Left ventricle myocardium inferior (tissue), 1 donor: ENCODE data around the gene ANO2. TPM values are rescaled to one million over a fixed set of nuclear protein-coding genes. Genes with fewer than 3 reads are reported as not detected.

Source experiments
- DNase-seq: peaks from one replicate; pipeline ENCODE4 v3.0.0-alpha.2; 2020
- H3K27ac ChIP-seq: fragments of 200-600 bp; replicated peaks from 2 replicates; pipeline ENCODE4 v1.8.0; 2021
- H3K27me3 ChIP-seq: fragments of 200-600 bp; 2 replicates; pipeline ENCODE4 v1.8.0; 2021; ENCODE audit warnings: low read depth
- H3K36me3 ChIP-seq: fragments of 200-600 bp; 2 replicates; pipeline ENCODE4 v1.8.0; 2021
- H3K4me1 ChIP-seq: fragments of 200-600 bp; 2 replicates; pipeline ENCODE4 v1.8.0; 2021
- H3K4me3 ChIP-seq: fragments of 200-600 bp; 2 replicates; pipeline ENCODE4 v1.8.0; 2021; ENCODE audit warnings: mild to moderate bottlenecking, moderate library complexity
- H3K9me3 ChIP-seq: fragments of 200-600 bp; replicated peaks from 2 replicates; pipeline ENCODE4 v1.8.0; 2021
- CTCF ChIP-seq: fragments of 200-600 bp; IDR thresholded peaks from 2 replicates; pipeline ENCODE4 v1.8.0; 2021; ENCODE audit warnings: antibody characterized with exemption, mild to moderate bottlenecking, borderline replicate concordance
- intact Hi-C: fragments of 100-400 bp; cut with micrococcal nuclease; formaldehyde crosslinking; loops from one replicate; pipeline ENCODE4 v1.11.0; 2022
- total RNA-seq: library from RNA; stranded (reverse); fragmentation: NEBNext Ultra II Directional; extraction: Animal tissue kit (Norgen Biotek cat#: 25700); gene quantifications from one replicate; pipeline ENCODE4 v1.2.1, GENCODE V29; 2021
- donor health status: DM: no; HTN: yes; CAD: no; lungs with severe emphysema.

ANO2 gene
- total RNA-seq, 1 donor from 2014 or later, result 13.0 TPM

DNA sequence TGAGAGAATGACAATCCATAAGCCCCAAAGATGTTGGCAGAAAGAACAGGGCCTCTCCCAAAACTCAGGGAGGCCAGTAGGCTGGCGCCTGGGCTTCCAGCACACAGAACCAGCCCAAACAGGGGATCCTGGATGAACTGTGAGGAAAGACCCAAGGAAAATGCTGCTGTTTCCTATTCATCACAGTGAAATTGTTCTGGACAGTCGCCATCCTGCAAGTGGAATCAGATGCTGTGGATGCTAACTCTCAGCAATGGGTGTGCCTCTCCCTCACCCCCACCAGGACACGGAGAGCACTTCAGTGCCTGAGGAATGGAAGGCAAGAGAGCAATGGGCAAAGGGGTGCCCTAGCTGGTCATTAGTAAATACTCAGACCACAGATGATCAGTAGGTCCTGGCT lies 80.8 kb downstream of the ANO2 start:
- Histone ChIP-seq H3K36me3 (no peaks in the 10 kb centered on the region), H3K27me3 (peaks cover 37% of the 10 kb centered on the region), H3K9me3 (no peaks in the 10 kb centered on the region), H3K27ac (no peak overlapping the region), H3K4me3 (no peak overlapping the region), H3K4me1 (peaks cover 10% of the 10 kb centered on the region)
- no peak for TF ChIP-seq CTCF
- intact Hi-C loops, result no loop called here
- DNase-seq, result no peak

DNA sequence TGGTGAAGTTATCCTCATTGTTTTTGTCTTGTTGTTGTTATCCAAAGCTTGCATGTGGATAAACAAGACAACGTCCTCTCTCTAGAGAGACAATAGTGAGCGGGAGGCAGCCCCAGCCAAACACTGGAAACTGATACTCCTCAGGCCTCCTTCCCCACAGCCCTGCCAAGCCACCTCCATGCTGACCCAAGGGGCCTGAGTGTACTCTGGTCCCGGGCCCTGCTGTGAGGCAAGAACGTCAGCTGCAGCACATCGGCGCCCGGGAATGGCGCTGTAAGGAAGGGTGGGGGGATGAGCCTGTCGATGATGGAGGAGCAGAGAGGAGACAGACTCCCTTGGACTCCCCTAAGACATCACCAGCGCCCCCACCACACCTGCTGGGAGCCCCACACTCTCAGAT lies 83.6 kb downstream of the ANO2 start:
- Histone ChIP-seq H3K4me1 (no peaks in the 10 kb centered on the region), H3K9me3 (no peaks in the 10 kb centered on the region), H3K36me3 (no peaks in the 10 kb centered on the region), H3K27me3 (peaks cover 23% of the 10 kb centered on the region), H3K4me3 (no peak overlapping the region), H3K27ac (no peak overlapping the region)
- intact Hi-C loops, result no loop called here
- TF ChIP-seq CTCF, result no peak
- no peak for DNase-seq

- Histone ChIP-seq H3K4me1 (no peaks in the 10 kb centered on the region), H3K27me3 (peaks cover 27% of the 10 kb centered on the region), H3K4me3 (no peak overlapping the region), H3K36me3 (peaks cover 8% of the 10 kb centered on the region), H3K27ac (no peak overlapping the region), H3K9me3 (no peaks in the 10 kb centered on the region)
- DNase-seq, result no peak
- intact Hi-C loops, result no loop called here
- TF ChIP-seq CTCF, result no peak
These were observed 88.4 kb downstream of the ANO2 start for GRCh38 chr12:5856692-5857091.

DNA sequence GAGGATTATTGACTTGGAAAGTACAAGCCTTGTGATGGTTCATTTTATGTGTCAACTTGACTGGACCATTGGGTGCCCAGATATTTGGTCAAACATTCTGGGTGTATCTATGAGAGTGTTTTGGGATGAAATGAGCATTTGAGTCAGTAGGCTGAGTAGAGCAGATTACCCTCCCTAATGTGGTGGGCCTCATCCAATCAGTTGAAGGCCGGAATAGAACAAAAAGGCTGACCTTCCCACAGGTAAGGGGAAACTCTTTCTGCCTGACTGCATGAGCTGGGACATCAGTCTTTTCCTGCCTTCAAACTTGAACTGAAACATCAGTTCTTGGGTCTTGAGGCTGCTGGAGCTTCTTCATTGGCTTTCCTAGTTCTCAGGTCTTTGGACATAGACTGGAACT lies 98.1 kb downstream of the ANO2 start:
- intact Hi-C loops, result no loop called here
- no peak overlapping the region for H3K27ac ChIP-seq
- H3K36me3 ChIP-seq, result peaks cover 8% of the 10 kb centered on the region
- H3K4me1 ChIP-seq, result no peaks in the 10 kb centered on the region
- H3K9me3 ChIP-seq, result peaks cover 10% of the 10 kb centered on the region
- H3K4me3 ChIP-seq, result no peak overlapping the region
- TF ChIP-seq CTCF, result no peak
- no peak for DNase-seq
- peaks cover 19% of the 10 kb centered on the region for H3K27me3 ChIP-seq

DNA sequence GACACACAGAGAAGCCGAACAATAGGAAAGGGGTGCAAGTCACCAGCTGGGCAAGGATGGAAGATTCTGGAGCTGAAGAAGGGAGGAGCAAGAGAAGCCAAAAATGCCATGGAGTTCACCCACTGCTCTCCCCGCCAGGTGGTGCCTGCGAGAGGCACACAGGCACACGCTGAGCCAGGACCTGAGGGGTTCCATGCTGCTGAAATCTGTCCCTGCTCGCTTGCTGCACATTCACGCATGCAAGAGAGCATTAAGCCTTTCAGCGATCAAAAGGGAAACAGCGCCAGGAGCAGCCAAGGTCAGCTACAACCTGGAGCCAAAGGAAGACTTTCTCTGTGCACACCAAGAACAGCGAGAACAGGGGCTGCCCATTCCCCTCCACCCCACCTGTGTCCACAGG lies 104.1 kb downstream of the ANO2 start:
- H3K27ac ChIP-seq, result no peak overlapping the region
- no peak for TF ChIP-seq CTCF
- intact Hi-C loops, result no loop called here

GRCh38 chr12:5830111-5830510 lies 114.9 kb downstream of the ANO2 start:
- Histone ChIP-seq H3K4me3 (no peak overlapping the region), H3K27me3 (peaks cover 36% of the 10 kb centered on the region)

More for the DNA sequence above, 104.1 kb downstream of the ANO2 start:
- H3K4me1 ChIP-seq, result no peaks in the 10 kb centered on the region
- no peak for DNase-seq
- no peaks in the 10 kb centered on the region for H3K9me3 ChIP-seq
- H3K27me3 ChIP-seq, result peaks cover 11% of the 10 kb centered on the region
- H3K36me3 ChIP-seq, result peaks cover 9% of the 10 kb centered on the region
- H3K4me3 ChIP-seq, result no peak overlapping the region

More at GRCh38 chr12:5830111-5830510, 114.9 kb downstream of the ANO2 start:
- Histone ChIP-seq H3K4me1 (no peaks in the 10 kb centered on the region), H3K9me3 (no peaks in the 10 kb centered on the region), H3K27ac (no peak overlapping the region), H3K36me3 (peaks cover 22% of the 10 kb centered on the region)
- no peak for DNase-seq
- TF ChIP-seq CTCF, result no peak
- intact Hi-C loops, result no loop called here
